ENCODE data around the gene CCNDBP1. TPM values are rescaled to one million over a fixed set of nuclear protein-coding genes. Genes with fewer than 3 reads are reported as not detected.

CCNDBP1 gene
- total RNA-seq, 5 donors from 2014 or later (not counting 1 experiment from before 2014, with no cell fraction given): 91.3 to 103 (median 102) TPM

GRCh38 chr15:43226436-43227305 is 41.5 kb downstream of the CCNDBP1 start:
- H3K4me3 Mint-ChIP-seq: no peak overlapping the region
- H3K36me3 Mint-ChIP-seq: no peaks in the 10 kb centered on the region
- Histone ChIP-seq H3K4me3 (ENCODE audit: control insufficient read depth in 1 of 2, extremely low read depth in 1 of 2, low read length in 1 of 2) (no peak overlapping the region), H3K9me3 (no peaks in the 10 kb centered on the region), H3K4me1 (ENCODE audit: control insufficient read depth in 1 of 2, extremely low read depth in 1 of 2, insufficient read depth in 2 of 2, low read length in 2 of 2) (peaks cover 0 to 7% of the 10 kb centered on the region in 2 experiments), H3K36me3 (ENCODE audit: control insufficient read depth in 2 of 2, extremely low read depth in 1 of 2, insufficient read depth in 1 of 2, low read length in 1 of 2) (no peaks in the 10 kb centered on the region), H3K27me3 (replicated peaks in 1 of 2; ENCODE audit: control insufficient read depth in 2 of 2, extremely low read depth in 1 of 2, insufficient read depth in 2 of 2, low read length in 1 of 2) (peaks cover 0 to 8% of the 10 kb centered on the region in 2 experiments), H3K27ac (ENCODE audit: low read length) (no peak overlapping the region)
- ATAC-seq (replicated peaks in 1 of 4) (no peak), DNase-seq (no peak)
- H3K27ac Mint-ChIP-seq: no peak overlapping the region
- ChIA-PET POLR2A (no interaction called here), CTCF (interaction anchor here (1.1 to 2.8 kb wide), 5 partner anchors 13 to 86 kb away, joined by 3 to 60 read pairs (median 4); no protein-coding TSS in a partner anchor)
- WGBS (ENCODE audit: insufficient coverage): 95% methylated on average over 55 of the region's 57 CpGs
- H3K4me1 Mint-ChIP-seq: peaks cover 6 to 10% (median 7%) of the 10 kb centered on the region in 3 donors
- H3K27me3 Mint-ChIP-seq: peaks cover 9 to 16% of the 10 kb centered on the region in 2 donors
- no peaks in the 10 kb centered on the region for H3K9me3 Mint-ChIP-seq

GRCh38 chr15:43229977-43230376 is 44.8 kb downstream of the CCNDBP1 start:
- no peak for ATAC-seq (replicated peaks in 1 of 4)
- no peak for DNase-seq
- Histone ChIP-seq H3K27me3 (replicated peaks in 1 of 2; ENCODE audit: control insufficient read depth in 2 of 2, extremely low read depth in 1 of 2, insufficient read depth in 2 of 2, low read length in 1 of 2) (peaks cover 0 to 10% of the 10 kb centered on the region in 2 experiments), H3K36me3 (ENCODE audit: control insufficient read depth in 2 of 2, extremely low read depth in 1 of 2, insufficient read depth in 1 of 2, low read length in 1 of 2) (no peaks in the 10 kb centered on the region), H3K27ac (ENCODE audit: low read length) (no peak overlapping the region), H3K9me3 (no peaks in the 10 kb centered on the region), H3K4me1 (ENCODE audit: control insufficient read depth in 1 of 2, extremely low read depth in 1 of 2, insufficient read depth in 2 of 2, low read length in 2 of 2) (peaks cover 0 to 7% of the 10 kb centered on the region in 2 experiments), H3K4me3 (ENCODE audit: control insufficient read depth in 1 of 2, extremely low read depth in 1 of 2, low read length in 1 of 2) (no peak overlapping the region)
- Mint-ChIP-seq H3K27me3 (peaks cover 11 to 15% of the 10 kb centered on the region in 2 donors), H3K4me1 (peaks cover 6 to 10% (median 9%) of the 10 kb centered on the region in 3 donors), H3K4me3 (no peak overlapping the region), H3K36me3 (no peaks in the 10 kb centered on the region), H3K9me3 (no peaks in the 10 kb centered on the region), H3K27ac (no peak overlapping the region)
- ChIA-PET POLR2A (no interaction called here), CTCF (interaction anchor here in 1 of 2 donors (1.5 kb wide), 1 partner anchor 26 kb away, joined by 5 read pairs; no protein-coding TSS in a partner anchor)
- 44% methylated on average over 1 of the region's 5 CpGs for WGBS (ENCODE audit: insufficient coverage)

GRCh38 chr15:43230640-43231115 is 45.5 kb downstream of the CCNDBP1 start:
- DNase-seq (no peak), ATAC-seq (replicated peaks in 1 of 4) (no peak)
- Histone ChIP-seq H3K9me3 (no peaks in the 10 kb centered on the region), H3K27ac (ENCODE audit: low read length) (no peak overlapping the region), H3K4me1 (ENCODE audit: control insufficient read depth in 1 of 2, extremely low read depth in 1 of 2, insufficient read depth in 2 of 2, low read length in 2 of 2) (peaks cover 0 to 2% of the 10 kb centered on the region in 2 experiments), H3K27me3 (replicated peaks in 1 of 2; ENCODE audit: control insufficient read depth in 2 of 2, extremely low read depth in 1 of 2, insufficient read depth in 2 of 2, low read length in 1 of 2) (peaks cover 0 to 11% of the 10 kb centered on the region in 2 experiments), H3K36me3 (ENCODE audit: control insufficient read depth in 2 of 2, extremely low read depth in 1 of 2, insufficient read depth in 1 of 2, low read length in 1 of 2) (no peaks in the 10 kb centered on the region), H3K4me3 (ENCODE audit: control insufficient read depth in 1 of 2, extremely low read depth in 1 of 2, low read length in 1 of 2) (no peak overlapping the region)
- WGBS (ENCODE audit: insufficient coverage): 50% methylated on average over 2 of the region's 2 CpGs
- ChIA-PET CTCF (interaction anchor here (0.7 to 1.0 kb wide), 2 partner anchors 56 to 165 kb away, joined by 3 to 5 read pairs; no protein-coding TSS in a partner anchor), POLR2A (no interaction called here)
- Mint-ChIP-seq H3K4me3 (no peak overlapping the region), H3K9me3 (no peaks in the 10 kb centered on the region), H3K27me3 (peaks cover 8 to 12% of the 10 kb centered on the region in 2 donors), H3K36me3 (no peaks in the 10 kb centered on the region), H3K27ac (no peak overlapping the region), H3K4me1 (peaks cover 3 to 5% (median 4%) of the 10 kb centered on the region in 3 donors)

- POLR2A ChIA-PET: interaction anchor here in 1 of 2 donors (0.6 kb wide), 1 partner anchor 35 kb away, joined by 3 read pairs; no protein-coding TSS in a partner anchor
Observed at GRCh38 chr15:43232289-43232874, 47.2 kb downstream of the CCNDBP1 start.

GRCh38 chr15:43235536-43235935 is 50.3 kb downstream of the CCNDBP1 start:
- no peak overlapping the region for H3K4me3 ChIP-seq (ENCODE audit: control insufficient read depth in 1 of 2, extremely low read depth in 1 of 2, low read length in 1 of 2)
- no peaks in the 10 kb centered on the region for H3K36me3 ChIP-seq (ENCODE audit: control insufficient read depth in 2 of 2, extremely low read depth in 1 of 2, insufficient read depth in 1 of 2, low read length in 1 of 2)
- Mint-ChIP-seq H3K36me3 (no peaks in the 10 kb centered on the region), H3K27me3 (peaks cover 11 to 19% of the 10 kb centered on the region in 2 donors), H3K4me3 (no peak overlapping the region), H3K9me3 (no peaks in the 10 kb centered on the region), H3K27ac (no peak overlapping the region), H3K4me1 (peaks cover 0 to 4% (median 0%) of the 10 kb centered on the region in 3 donors)
- H3K9me3 ChIP-seq: no peaks in the 10 kb centered on the region
- CTCF ChIA-PET: no interaction called here
- peaks cover 0 to 30% of the 10 kb centered on the region in 2 experiments for H3K27me3 ChIP-seq (replicated peaks in 1 of 2; ENCODE audit: control insufficient read depth in 2 of 2, extremely low read depth in 1 of 2, insufficient read depth in 2 of 2, low read length in 1 of 2)
- POLR2A ChIA-PET: no interaction called here
- H3K4me1 ChIP-seq (ENCODE audit: control insufficient read depth in 1 of 2, extremely low read depth in 1 of 2, insufficient read depth in 2 of 2, low read length in 2 of 2): no peaks in the 10 kb centered on the region
- DNase-seq (no peak), ATAC-seq (replicated peaks in 1 of 4) (no peak)
- no peak overlapping the region for H3K27ac ChIP-seq (ENCODE audit: low read length)
- 86% methylated on average over 6 of the region's 6 CpGs for WGBS (ENCODE audit: insufficient coverage)

More at GRCh38 chr15:43232289-43232874, 47.2 kb downstream of the CCNDBP1 start:
- H3K36me3 Mint-ChIP-seq: no peaks in the 10 kb centered on the region
- Histone ChIP-seq H3K36me3 (ENCODE audit: control insufficient read depth in 2 of 2, extremely low read depth in 1 of 2, insufficient read depth in 1 of 2, low read length in 1 of 2) (no peaks in the 10 kb centered on the region), H3K27ac (ENCODE audit: low read length) (no peak overlapping the region), H3K27me3 (replicated peaks in 1 of 2; ENCODE audit: control insufficient read depth in 2 of 2, extremely low read depth in 1 of 2, insufficient read depth in 2 of 2, low read length in 1 of 2) (peaks cover 0 to 14% of the 10 kb centered on the region in 2 experiments), H3K9me3 (no peaks in the 10 kb centered on the region), H3K4me3 (ENCODE audit: control insufficient read depth in 1 of 2, extremely low read depth in 1 of 2, low read length in 1 of 2) (no peak overlapping the region), H3K4me1 (ENCODE audit: control insufficient read depth in 1 of 2, extremely low read depth in 1 of 2, insufficient read depth in 2 of 2, low read length in 2 of 2) (no peaks in the 10 kb centered on the region)
- no peak overlapping the region for H3K27ac Mint-ChIP-seq
- no peak for ATAC-seq (replicated peaks in 1 of 4)
- 100% methylated on average over 1 of the region's 3 CpGs for WGBS (ENCODE audit: insufficient coverage)
- DNase-seq: no peak
- H3K9me3 Mint-ChIP-seq: no peaks in the 10 kb centered on the region
- peaks cover 9 to 12% of the 10 kb centered on the region in 2 donors for H3K27me3 Mint-ChIP-seq
- peaks cover 0 to 2% (median 0%) of the 10 kb centered on the region in 3 donors for H3K4me1 Mint-ChIP-seq
- CTCF ChIA-PET: interaction anchor here in 1 of 2 donors (0.6 kb wide), 1 partner anchor 400 kb away, joined by 4 read pairs; no protein-coding TSS in a partner anchor
- no peak overlapping the region for H3K4me3 Mint-ChIP-seq

- Mint-ChIP-seq H3K4me1 (peaks cover 0 to 4% (median 0%) of the 10 kb centered on the region in 3 donors), H3K27ac (no peak overlapping the region), H3K27me3 (peaks cover 11 to 19% of the 10 kb centered on the region in 2 donors), H3K4me3 (no peak overlapping the region), H3K9me3 (no peaks in the 10 kb centered on the region), H3K36me3 (no peaks in the 10 kb centered on the region)
- Histone ChIP-seq H3K27ac (ENCODE audit: low read length) (no peak overlapping the region), H3K36me3 (ENCODE audit: control insufficient read depth in 2 of 2, extremely low read depth in 1 of 2, insufficient read depth in 1 of 2, low read length in 1 of 2) (no peaks in the 10 kb centered on the region), H3K4me1 (ENCODE audit: control insufficient read depth in 1 of 2, extremely low read depth in 1 of 2, insufficient read depth in 2 of 2, low read length in 2 of 2) (no peaks in the 10 kb centered on the region), H3K4me3 (ENCODE audit: control insufficient read depth in 1 of 2, extremely low read depth in 1 of 2, low read length in 1 of 2) (no peak overlapping the region), H3K9me3 (no peaks in the 10 kb centered on the region), H3K27me3 (replicated peaks in 1 of 2; ENCODE audit: control insufficient read depth in 2 of 2, extremely low read depth in 1 of 2, insufficient read depth in 2 of 2, low read length in 1 of 2) (peaks cover 0 to 32% of the 10 kb centered on the region in 2 experiments)
- ATAC-seq (replicated peaks in 1 of 4): no peak
- ChIA-PET POLR2A (no interaction called here), CTCF (no interaction called here)
- DNase-seq: no peak
- WGBS (ENCODE audit: insufficient coverage): 76% methylated on average over 5 of the region's 9 CpGs
Observed at GRCh38 chr15:43237842-43238470, 52.8 kb downstream of the CCNDBP1 start.

All from T-cell (primary cell).